Tongue (tissue), 2 donors: ENCODE data around the gene PIP5K1B. TPM values are rescaled to one million over a fixed set of nuclear protein-coding genes. Genes with fewer than 3 reads are reported as not detected.
"Not testable (repeated sequence)": the region's sequence is repeated elsewhere in the genome, so short reads cannot be mapped to it uniquely, and the experiment has no call there.

Source experiments
- DNase-seq: peaks from one replicate; pipeline ENCODE4 v3.0.0-alpha.2; 2015
- total RNA-seq: library from RNA; depleted of rRNA; stranded (reverse); fragments of >200 nt; gene quantifications from one replicate; pipeline ENCODE4 v1.2.3, GENCODE V29; 2014

The PIP5K1B gene, protein sequence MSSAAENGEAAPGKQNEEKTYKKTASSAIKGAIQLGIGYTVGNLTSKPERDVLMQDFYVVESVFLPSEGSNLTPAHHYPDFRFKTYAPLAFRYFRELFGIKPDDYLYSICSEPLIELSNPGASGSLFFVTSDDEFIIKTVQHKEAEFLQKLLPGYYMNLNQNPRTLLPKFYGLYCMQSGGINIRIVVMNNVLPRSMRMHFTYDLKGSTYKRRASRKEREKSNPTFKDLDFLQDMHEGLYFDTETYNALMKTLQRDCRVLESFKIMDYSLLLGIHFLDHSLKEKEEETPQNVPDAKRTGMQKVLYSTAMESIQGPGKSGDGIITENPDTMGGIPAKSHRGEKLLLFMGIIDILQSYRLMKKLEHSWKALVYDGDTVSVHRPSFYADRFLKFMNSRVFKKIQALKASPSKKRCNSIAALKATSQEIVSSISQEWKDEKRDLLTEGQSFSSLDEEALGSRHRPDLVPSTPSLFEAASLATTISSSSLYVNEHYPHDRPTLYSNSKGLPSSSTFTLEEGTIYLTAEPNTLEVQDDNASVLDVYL
- total RNA-seq: 4.5 TPM

DNA sequence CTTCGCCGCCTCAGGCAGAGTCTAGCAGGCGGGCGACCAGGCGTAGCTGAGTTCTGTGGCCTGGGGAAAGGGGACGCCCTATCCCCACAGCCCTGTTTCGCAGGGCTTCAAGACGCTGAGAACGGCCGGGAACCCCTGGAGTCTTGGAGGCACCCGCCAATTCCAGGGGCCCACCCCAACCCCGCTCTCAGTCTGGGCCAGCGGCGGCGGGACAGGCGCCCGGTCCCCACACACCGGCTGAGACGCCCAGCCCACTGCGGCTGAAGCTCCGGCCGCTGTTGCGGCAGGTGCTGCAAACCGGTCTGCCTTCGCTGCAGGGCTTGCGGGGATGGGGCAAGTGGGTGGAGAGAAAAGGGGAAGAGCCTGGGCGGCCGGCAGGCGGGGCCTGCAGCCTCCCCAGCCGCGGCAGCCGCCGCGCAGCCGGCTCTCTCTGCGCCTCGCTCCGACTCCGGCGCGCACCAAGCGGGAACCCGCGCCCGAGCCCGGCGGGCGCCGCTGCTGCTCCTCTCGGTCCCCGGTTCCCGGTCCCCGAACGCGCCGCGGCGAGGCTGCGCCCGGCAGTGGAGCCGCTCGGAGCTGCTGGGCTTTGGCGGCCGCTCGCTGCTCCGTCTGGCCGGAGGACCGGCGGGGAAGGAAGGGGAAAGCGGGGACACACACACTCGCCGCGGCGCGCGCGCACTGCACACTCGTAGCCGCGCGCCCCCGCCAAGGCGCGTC lies at the start of gene PIP5K1B:
TSS of gene PIP5K1B (plus strand) at position 427 of the 717 bp plus-strand sequence. CDS start 117,375 bp downstream, outside the sequence.
- peak; percentile 84 for DNase-seq

DNA sequence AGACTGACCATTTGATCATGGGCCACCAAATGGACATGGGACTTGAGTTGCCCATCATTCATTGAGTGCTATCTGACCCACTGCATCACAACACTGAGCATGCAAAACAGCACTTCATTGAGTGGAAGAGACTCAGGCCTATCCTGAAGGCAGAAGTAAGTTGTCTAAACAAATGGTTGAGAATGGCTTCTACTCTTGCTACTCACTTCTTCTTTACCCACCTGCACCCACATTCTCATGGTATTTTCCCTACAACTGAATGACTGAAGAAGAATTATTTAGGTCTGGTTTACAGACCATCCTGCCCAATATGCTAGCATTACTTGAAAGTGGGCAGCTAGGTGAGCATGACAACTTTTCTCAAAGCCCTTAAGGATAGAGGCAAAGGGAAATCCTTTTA lies 41.0 kb upstream of the PIP5K1B start:
- no peak for DNase-seq

DNA sequence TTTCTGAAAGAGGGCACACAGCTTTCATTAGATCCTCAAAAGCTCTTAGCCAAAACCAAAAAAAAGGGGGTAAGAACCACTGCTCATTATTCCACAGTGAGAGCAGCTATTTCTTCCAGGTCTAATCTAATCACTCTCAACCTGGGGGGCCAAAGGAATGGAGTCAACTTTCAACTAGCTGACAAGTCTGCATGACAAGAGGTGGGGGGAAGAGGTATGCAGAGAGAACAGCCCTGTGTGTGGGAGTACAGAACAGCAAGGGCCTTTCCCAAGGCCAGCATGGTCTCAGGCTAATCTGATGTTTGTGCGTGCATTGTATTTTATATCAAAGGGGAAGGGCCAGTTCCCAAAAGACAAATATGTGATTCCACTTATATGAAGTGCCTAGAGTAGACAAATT lies 36.9 kb upstream of the PIP5K1B start:
- DNase-seq: no peak

DNA sequence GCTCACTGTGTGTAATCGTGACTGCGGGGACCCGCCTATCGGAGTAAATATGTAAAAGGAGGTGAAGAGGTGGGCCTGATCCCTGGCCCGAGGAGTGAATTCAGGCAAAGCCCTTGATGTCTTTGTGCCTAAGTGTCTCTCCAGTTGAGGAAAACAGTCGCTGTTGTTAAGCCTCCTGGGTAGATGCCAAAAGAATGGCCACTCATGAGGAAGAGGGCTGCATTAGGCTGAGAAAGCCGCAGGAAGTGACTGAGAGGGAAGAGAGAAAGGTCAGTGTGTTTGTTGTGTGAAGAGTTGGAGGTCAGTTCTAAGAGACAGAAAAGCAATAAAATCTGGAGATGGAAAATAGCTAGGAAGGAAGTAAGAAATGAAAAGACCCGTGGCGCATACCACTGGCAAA lies 35.8 kb upstream of the PIP5K1B start:
- DNase-seq: peak; percentile 3

DNA sequence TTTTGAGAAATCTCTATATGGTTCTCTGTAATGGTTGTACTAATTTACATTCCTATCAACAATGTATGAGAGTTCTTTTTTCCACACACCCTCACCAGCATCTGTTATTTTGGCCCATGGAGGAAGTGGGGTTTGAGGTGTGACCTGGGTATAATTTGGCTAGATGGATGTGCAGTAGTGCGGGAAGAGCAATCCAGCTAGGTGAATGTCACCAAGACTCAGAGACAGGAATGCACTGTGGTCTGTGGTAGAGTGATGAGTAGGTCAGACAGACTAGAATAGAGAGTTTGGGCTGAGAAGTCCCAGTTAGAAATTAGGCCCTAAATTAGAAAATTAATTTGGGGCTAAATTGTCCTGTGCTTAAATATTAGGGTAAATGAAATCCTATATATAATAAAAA lies 32.8 kb upstream of the PIP5K1B start:
- no peak for DNase-seq

DNA sequence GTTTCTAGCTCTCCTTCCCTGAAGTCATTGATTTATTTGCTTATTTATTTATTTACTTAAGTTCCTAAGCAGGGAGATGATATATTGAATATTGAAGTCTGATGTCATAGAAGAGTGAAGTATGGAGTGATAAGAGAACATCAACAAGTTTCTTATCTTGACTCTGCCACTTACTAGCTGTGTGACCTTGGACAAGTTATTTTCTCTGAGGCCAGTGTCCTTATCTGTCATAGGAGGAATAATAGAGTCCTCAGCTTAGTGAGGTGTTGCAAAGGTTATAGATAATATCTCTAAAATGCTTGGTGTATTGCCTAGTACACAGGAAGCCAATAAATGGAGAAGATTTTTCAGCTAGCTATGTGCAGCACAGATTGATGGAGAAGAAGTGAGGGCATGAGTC lies 32.4 kb upstream of the PIP5K1B start:
- DNase-seq: no peak

DNA sequence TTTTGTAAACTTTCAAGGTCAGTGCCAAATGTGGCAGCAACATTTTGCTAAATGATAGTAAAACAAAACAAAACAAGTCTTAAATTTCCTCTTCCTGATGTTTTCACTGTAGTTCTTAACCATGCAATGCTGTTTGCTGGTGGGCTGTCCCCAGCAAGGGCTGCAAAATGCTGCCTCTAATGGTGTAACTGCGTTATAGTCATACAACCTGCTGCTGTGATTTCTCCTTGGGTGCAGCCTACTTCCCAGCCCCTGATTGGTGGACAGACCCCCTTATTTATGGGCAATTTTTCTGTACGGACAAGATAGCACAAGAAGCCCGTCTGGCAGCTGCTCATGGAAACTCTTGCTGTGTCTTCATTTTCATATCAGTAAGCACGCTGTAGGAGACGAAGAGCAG lies 26.6 kb upstream of the PIP5K1B start:
- DNase-seq: peak; percentile 31

DNA sequence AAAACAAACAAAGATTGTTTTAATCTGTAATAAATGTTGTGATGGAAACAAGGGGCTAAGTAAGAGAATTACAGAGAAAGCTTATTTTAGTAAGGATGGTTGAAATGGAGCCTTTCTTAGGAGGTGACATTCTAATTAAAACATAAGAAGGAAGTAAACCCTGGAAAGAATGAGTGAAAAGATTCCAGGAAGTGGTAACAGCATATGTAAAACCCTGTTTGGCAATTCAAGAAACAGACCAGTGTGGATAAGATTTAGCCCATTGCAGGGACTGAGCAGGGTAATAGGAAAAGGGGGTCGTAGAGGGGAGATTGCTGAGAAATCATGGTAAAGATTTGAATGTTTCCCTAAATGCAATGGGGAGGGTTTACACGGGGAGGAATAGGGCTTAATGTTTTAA lies 21.6 kb upstream of the PIP5K1B start:
- DNase-seq: no peak

DNA sequence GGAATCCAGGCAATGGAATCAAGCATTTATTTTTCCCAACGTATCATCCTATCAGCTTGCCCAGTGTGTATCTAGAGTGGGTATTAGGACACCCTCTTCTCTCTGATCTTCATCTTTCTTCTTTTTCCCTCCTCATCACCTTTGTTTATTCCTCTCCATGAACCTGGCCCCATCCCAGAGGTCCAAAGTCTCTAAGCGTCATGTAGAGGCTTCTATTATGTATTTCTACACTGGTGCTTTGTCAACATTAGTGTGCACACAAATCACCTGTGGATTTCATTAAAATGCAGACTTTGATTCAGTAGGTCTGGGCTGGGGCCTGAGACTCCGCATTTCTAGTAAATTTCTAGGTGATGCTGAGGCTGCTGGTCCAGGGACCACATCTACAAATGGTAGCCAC lies 19.8 kb upstream of the PIP5K1B start:
- no peak for DNase-seq

DNA sequence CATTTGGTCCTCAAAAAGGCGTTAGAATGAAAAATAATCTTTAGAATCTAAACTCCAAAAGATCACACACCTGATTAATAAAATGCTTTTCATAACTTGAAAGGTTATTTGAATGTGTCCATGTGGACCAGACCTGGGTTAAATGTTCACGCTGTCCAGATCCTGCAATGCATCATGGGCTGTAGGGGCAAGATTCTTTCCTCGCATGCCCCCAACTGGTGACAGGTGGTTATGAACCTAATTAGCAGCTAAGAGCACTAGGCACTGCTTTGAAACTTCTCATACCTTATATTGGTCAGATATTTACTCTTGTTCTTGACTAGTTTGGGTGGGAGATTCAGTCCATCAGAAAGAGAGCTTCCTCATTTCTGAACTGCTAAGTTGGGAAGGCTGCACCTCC lies 19.3 kb upstream of the PIP5K1B start:
- DNase-seq: peak; percentile 7

DNA sequence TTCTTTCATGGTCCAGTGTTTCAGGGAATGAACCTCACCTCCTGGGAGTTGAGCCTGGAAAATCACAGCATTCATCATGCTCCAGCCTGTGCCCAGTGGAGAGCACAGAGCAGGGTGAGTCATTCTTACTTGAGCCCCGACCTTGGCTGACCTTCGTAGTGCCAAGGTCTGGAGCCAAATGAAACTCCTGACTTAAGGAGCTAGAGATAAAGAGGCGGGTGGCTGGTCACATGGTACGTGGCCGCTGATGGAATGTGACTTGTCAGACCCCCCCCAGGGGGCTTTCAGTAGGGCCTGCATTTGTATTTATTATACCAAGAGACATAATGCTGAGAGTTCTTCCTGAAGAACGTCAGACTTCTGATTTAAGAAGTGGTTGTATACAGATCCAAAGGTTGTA lies 15.0 kb upstream of the PIP5K1B start:
- no peak for DNase-seq

DNA sequence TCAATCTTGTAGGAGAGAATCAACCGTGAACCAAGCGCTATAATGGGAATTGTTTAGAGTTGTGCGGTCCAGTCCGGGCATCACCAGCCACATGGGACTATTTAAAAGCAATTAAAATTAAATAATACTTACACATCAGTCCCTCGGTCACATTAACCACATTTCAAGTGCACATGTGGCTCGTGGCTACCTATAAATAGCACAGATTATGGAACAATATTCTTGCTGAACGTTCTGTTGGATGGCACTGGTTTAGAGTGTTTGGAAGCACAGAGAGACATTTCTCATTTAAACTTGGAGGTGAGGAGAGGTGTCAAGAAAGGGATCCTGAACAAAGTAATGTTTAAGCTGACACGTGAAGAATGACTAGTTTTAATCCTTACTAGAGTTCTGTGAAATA lies 12.5 kb upstream of the PIP5K1B start:
- no peak for DNase-seq

DNA sequence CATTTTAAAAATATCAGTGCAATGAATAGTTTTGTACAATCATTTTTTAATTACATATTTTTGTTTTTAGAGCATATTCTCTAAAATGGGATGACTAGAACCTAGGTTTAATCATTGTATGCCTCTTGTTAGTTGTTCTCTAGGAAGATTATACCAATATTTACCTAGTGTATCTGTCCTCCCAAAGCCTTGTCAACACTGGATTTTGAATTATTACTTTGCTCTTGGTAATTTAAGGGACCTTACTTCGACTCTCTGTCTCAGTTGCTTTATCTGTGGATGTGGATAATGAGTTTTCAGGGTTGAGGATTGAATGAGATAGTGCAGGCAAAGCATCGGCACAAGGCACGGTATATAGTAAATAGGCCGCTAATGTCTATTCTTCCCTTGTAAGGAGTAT lies 10.9 kb upstream of the PIP5K1B start:
- no peak for DNase-seq

DNA sequence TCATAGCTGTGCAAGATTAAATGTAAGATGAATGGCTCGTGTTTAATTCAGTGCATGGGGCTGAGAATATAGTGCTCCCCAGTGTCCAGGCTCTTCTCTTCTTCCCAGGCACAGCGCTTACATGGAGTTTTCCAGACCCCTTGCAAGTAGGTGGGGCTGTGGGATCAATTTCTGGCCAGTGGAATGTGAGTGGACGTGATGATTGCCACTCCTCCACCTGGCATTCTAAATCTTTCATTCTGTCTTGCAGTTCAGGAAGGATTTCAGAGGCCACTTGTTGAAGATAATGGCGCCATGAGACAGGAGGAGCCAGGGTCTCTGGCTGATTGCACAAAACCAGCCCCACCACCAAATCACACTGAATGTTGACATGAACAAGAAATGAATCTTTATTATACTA lies 7.2 kb upstream of the PIP5K1B start:
- DNase-seq: no peak

DNA sequence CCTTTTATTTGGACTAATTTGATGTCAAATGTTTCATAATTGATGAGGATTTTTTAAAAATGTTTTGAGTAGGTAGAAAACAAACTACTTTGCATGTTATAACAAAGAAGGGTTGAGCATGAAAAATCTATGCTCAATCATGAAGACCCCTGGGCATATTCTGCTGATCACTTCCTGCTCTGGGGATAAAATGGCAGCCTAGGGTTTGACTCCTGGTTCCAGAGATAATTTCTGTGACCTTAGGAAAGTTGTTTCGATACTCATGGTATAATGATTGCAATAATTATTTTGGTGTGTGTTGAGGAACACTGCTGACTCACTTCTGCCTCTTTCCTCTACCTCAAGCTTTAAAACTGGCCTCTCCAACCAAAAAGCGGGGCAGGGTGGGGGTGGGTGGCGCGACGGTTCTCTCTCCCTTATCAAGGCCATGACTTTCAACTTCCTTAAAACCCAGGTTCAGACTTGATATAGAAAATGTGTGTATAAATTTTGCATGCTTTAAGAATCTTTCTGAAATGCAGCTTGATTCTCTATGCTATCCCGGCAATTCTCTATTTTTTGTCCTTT lies 6.0 kb upstream of the PIP5K1B start:
- no peak for DNase-seq

DNA sequence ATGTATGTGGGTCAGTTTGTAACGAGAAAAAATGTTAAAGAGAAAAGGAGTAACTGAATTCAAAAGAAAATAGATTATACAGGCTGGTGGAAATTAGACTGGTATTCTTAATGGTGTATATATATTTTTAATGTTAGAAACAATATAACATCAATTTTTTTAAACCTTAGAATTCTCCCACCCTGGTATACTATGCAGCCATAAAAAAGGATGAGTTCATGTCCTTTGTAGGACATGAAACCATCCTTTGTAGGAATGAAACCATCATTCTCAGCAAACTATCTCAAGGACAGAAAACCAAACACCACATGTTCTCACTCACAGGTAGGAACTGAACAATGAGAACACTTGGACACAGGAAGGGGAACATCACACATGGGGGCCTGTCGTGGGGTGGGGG lies 5.4 kb upstream of the PIP5K1B start:
- not testable (repeated sequence) for DNase-seq

DNA sequence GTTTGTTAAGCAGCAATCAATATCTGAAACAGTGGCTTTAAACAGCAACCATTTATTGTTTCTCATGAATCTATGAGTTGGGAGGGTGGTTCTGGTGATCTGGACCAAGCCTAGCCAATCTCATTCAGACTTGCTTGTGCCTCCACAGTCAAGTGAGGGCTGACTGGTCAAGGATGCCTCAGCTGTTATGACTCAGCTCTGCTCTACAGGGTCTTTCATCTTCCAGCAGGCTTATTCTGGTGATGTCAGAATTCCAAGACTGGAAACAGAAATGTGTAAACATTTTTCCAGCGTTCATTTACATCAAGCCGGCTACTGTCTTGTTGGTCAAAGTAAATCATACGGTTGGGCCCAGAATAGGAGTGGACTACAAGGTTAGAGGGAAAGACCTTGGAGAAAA lies 2.5 kb upstream of the PIP5K1B start:
- no peak for DNase-seq

DNA sequence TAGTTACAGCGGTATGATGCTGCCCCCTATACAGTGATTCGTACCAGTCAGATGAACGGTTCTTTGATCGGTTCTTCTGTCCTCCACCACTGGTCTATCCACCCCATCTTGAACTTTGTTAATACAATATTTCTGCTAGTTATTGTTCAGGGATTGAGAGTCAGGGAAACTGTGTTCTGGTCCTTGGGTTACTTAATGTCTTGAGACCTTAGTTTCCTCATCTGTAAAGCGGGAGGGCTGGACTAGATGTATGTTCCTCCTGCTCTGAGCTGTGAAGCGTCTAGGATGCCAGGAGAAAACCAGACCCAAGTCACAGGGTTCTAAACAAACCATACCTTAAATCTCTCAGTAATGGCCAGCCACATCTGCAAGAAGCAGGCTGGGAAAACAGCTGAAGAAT lies 1.4 kb upstream of the PIP5K1B start:
- DNase-seq: no peak

DNA sequence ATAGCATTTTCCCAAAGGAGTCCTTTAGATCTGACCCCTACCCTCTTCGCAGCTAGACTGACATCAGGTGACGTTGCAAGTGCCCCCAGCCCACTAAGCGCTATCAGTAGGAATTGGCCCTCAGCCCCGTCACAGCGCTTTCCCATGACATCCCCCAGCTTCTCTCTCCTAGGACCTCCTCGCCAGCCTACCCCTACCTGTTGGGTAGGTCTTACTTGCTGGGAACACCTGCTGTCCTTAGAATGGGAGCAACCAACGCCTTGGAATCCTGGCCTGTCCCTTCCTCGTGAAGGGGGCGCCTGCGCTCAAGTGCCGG lies 584 bp upstream of the PIP5K1B start:
- DNase-seq: no peak

DNA sequence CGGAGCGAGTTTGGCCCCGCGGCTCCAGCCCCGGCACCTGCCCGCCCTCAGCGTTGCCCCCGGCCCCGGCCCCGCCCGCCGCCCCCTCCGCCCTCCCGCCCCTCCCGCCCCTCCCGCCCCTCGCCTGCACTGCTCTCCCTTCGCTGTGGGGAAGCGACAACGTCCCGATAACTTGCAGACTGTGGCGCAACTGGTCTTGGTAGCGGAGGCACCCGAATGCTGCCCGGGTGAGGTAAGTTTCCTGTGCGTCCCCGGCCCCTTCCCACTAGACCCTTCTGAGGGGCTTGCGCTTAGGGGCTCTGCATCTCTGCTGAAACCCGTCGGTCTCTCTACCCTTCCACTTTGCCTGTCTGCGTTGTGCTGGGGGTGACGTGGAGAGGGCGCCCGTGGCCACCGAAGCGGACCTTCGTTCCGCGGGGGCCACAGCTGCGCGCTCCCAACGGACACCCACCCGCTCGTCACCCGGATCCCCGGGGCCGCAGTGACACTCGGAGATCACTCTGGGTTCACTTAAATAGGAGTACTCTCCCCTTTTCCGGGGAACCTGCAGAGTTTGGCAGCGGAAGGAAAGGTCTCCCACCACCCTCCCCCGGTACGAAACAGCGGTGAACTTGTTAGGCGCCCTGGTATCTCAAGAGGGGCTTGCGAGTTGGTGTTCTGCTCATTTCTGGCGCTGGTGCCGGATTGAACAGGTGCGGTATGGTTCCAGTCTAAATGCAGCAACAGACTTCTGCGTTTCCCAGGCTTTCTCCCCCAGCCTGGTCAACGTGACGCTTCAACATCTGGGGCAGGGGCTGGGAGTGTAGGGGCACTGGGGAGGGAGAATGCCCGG lies 707 bp downstream of the PIP5K1B start:
- peak; percentile 25 for DNase-seq

DNA sequence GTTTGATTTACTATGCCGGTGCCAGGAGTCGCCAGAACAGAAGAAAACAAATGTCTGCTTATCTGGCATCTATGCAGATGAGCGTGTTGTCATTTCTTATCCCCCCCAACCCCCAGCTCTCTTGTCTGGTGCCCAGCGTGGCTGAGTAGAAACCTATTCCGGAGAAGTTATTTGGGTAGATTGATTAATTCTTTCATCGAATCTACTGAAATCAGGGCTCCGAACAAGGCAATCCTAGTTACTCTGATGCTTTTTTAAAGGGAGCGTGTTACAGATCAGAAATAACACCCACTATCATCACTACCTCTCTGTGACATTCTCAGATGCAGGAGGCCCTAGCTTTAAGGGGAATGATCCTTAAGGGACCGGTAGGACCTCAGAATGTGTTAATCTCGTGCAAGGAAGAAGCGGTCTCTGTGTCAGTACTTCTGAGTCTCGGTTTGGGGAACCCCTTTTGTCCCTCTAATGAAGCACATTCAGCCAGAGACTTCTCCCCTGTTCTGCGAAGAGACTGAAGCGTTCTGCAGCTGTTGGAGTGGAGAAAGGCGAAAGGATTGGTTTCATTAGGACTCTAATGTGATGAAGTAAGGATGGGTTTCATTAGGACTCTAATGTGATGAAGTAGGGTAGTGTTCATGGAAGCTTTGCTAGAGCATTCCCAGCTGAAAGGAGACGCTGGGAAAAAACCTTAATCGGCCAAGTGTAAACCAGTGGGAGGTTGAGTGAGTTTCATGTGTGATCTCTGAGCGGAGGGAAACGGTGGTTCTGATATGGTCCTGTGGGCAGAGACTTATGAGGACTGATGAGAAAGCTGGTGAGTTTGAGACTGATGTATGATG lies 1.5 kb downstream of the PIP5K1B start:
- no peak for DNase-seq
